ENCODE data around the gene ECSCR.

ECSCR gene

GRCh38 chr5:139473565-139473964 lies 11.0 kb upstream of the ECSCR start:
- no peak for FAIRE-seq

- FAIRE-seq: no peak
These were observed 10.6 kb upstream of the ECSCR start for GRCh38 chr5:139473105-139473504.

GRCh38 chr5:139472386-139473030 lies 10.0 kb upstream of the ECSCR start:
- no peak for FAIRE-seq

GRCh38 chr5:139470821-139471300 lies 8.3 kb upstream of the ECSCR start, which contains the start of gene SMIM33:
TSS of gene SMIM33 (plus strand) at chr5:139471004. CDS start at chr5:139471122, 118 bp downstream.
- FAIRE-seq: no peak

GRCh38 chr5:139468421-139468931 lies 5.9 kb upstream of the ECSCR start:
- FAIRE-seq: no peak

- FAIRE-seq: no peak
These were observed 845 bp downstream of the ECSCR start for GRCh38 chr5:139461698-139462097.

GRCh38 chr5:139461176-139461575 lies 1.4 kb downstream of the ECSCR start:
- FAIRE-seq: no peak

- FAIRE-seq: no peak
These were observed 2.1 kb downstream of the ECSCR start for GRCh38 chr5:139460455-139460854.

- no peak for FAIRE-seq
These were observed 3.0 kb downstream of the ECSCR start for GRCh38 chr5:139459451-139459934.

GRCh38 chr5:139458580-139459407 lies 3.7 kb downstream of the ECSCR start:
- FAIRE-seq: no peak

GRCh38 chr5:139457653-139458306 lies 4.8 kb downstream of the ECSCR start:
- FAIRE-seq: no peak

GRCh38 chr5:139457241-139457640 lies 5.3 kb downstream of the ECSCR start:
- no peak for FAIRE-seq

- FAIRE-seq: no peak
These were observed 5.8 kb downstream of the ECSCR start for GRCh38 chr5:139456776-139457175.

- no peak for FAIRE-seq
These were observed 7.8 kb downstream of the ECSCR start for GRCh38 chr5:139454568-139455290.

- no peak for FAIRE-seq
These were observed 8.6 kb downstream of the ECSCR start for GRCh38 chr5:139453683-139454567.

GRCh38 chr5:139451878-139452660 lies 10.5 kb downstream of the ECSCR start:
- no peak for FAIRE-seq

- FAIRE-seq: no peak
These were observed 11.4 kb downstream of the ECSCR start for GRCh38 chr5:139451176-139451575.

- FAIRE-seq: no peak
These were observed 15.4 kb downstream of the ECSCR start for GRCh38 chr5:139446956-139447779.

All from colon (tissue), 2 donors.